ENCODE measurements around the gene GDF7.

DNA sequence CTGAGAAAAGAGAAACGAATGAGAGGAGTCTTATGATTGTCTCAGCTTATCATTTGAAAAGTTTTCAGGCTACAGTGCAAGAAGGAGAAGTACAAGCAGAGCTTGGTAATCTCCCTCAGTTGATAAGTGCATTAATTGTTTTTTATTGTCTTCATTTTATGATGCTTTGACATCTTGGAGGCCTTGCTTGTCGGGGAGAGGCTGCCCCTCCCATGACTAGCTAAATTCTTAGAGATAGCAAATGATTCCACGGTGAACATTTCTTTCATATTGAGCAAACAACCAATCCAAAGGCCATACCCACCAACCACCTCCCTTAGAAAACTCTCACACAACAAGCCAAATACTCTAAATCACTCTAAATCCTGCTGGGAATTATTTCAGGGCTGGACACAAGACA, 39.8 kb downstream of the GDF7 start:
- TF ChIP-seq CTCF (conservative IDR thresholded peaks at IDR 0.05; ENCODE audit: low read length) (no peak), EZH2phosphoT487 (IDR thresholded peaks at IDR 0.05; ENCODE audit: borderline replicate concordance, low read depth, low read length) (no peak)

Data from OCI-LY7 (cell line).